Neural crest cell (in vitro differentiated cells): Measurements from ENCODE around the gene OPN4. TPM values are rescaled to one million over a fixed set of nuclear protein-coding genes. Genes with fewer than 3 reads are reported as not detected.

Source experiments
- DNase-seq: peaks from one replicate; pipeline ENCODE4 v3.0.0; 2021; ENCODE audit warnings: low read depth, mixed read lengths, low spot score
- H3K27ac Mint-ChIP-seq: one replicate; pipeline ENCODE4 v1.8.0; 2021; ENCODE audit warnings: mild to moderate bottlenecking, mixed read lengths; ENCODE audit not compliant: unreplicated experiment
- H3K27me3 Mint-ChIP-seq: 2 replicates; pipeline ENCODE4 v1.8.0; 2021; ENCODE audit warnings: low read depth, mild to moderate bottlenecking, mixed read lengths
- H3K36me3 Mint-ChIP-seq: 2 replicates; pipeline ENCODE4 v1.8.0; 2021; ENCODE audit warnings: low read depth, mild to moderate bottlenecking, mixed read lengths
- H3K4me1 Mint-ChIP-seq: 2 replicates; pipeline ENCODE4 v1.8.0; 2021; ENCODE audit warnings: mixed read lengths
- H3K4me3 Mint-ChIP-seq: one replicate; pipeline ENCODE4 v1.8.0; 2021; ENCODE audit warnings: mild to moderate bottlenecking, mixed read lengths
- H3K9me3 Mint-ChIP-seq: 2 replicates; pipeline ENCODE4 v1.8.0; 2021; ENCODE audit warnings: mixed read lengths
- CTCF ChIP-seq: fragments of 200-600 bp; sonication (generic); conservative IDR thresholded peaks from 2 replicates; pipeline ENCODE4 v1.5.0; 2021; ENCODE audit warnings: antibody characterized with exemption, mild to moderate bottlenecking
- total RNA-seq: library from RNA; stranded (reverse); gene quantifications from 2 replicates; pipeline ENCODE4 v1.2.1, GENCODE V29; 2021

Gene OPN4
- total RNA-seq, 1 donor from 2014 or later, result not detected

- H3K36me3 Mint-ChIP-seq, result no peaks in the 10 kb centered on the region
- no peak overlapping the region for H3K27ac Mint-ChIP-seq
- H3K4me1 Mint-ChIP-seq, result peaks cover 34% of the 10 kb centered on the region
- H3K27me3 Mint-ChIP-seq, result no peaks in the 10 kb centered on the region
- no peaks in the 10 kb centered on the region for H3K9me3 Mint-ChIP-seq
- no peak overlapping the region for H3K4me3 Mint-ChIP-seq
- peak; percentile 56 for TF ChIP-seq CTCF
- peak; percentile 42 for DNase-seq
Measured at GRCh38 chr10:86684331-86685097, 30.2 kb downstream of the OPN4 start.

GRCh38 chr10:86685416-86685815 lies 31.1 kb downstream of the OPN4 start:
- no peak for TF ChIP-seq CTCF
- DNase-seq, result no peak

GRCh38 chr10:86685893-86686632 lies 31.7 kb downstream of the OPN4 start:
- Mint-ChIP-seq H3K36me3 (no peaks in the 10 kb centered on the region), H3K27me3 (no peaks in the 10 kb centered on the region), H3K27ac (no peak overlapping the region), H3K9me3 (no peaks in the 10 kb centered on the region), H3K4me1 (peaks cover 34% of the 10 kb centered on the region), H3K4me3 (no peak overlapping the region)
- no peak for DNase-seq
- no peak for TF ChIP-seq CTCF

More at GRCh38 chr10:86685416-86685815, 31.1 kb downstream of the OPN4 start:
- Mint-ChIP-seq H3K4me3 (no peak overlapping the region), H3K27me3 (no peaks in the 10 kb centered on the region), H3K36me3 (no peaks in the 10 kb centered on the region), H3K4me1 (peaks cover 34% of the 10 kb centered on the region), H3K27ac (no peak overlapping the region), H3K9me3 (no peaks in the 10 kb centered on the region)

- H3K36me3 Mint-ChIP-seq, result no peaks in the 10 kb centered on the region
- H3K27me3 Mint-ChIP-seq, result no peaks in the 10 kb centered on the region
- no peak overlapping the region for H3K4me3 Mint-ChIP-seq
- H3K9me3 Mint-ChIP-seq, result no peaks in the 10 kb centered on the region
- peaks cover 34% of the 10 kb centered on the region for H3K4me1 Mint-ChIP-seq
- no peak for DNase-seq
- H3K27ac Mint-ChIP-seq, result no peak overlapping the region
- no peak for TF ChIP-seq CTCF
Measured at GRCh38 chr10:86686972-86687371, 32.6 kb downstream of the OPN4 start.

GRCh38 chr10:86687750-86688149 lies 33.4 kb downstream of the OPN4 start:
- Mint-ChIP-seq H3K27ac (no peak overlapping the region), H3K36me3 (no peaks in the 10 kb centered on the region), H3K4me3 (no peak overlapping the region), H3K9me3 (no peaks in the 10 kb centered on the region), H3K27me3 (no peaks in the 10 kb centered on the region), H3K4me1 (peaks cover 34% of the 10 kb centered on the region)
- no peak for DNase-seq
- TF ChIP-seq CTCF, result no peak
